Hematopoietic multipotent progenitor cell treated with erythropoietin and hydrocortisone succinate and interleukin-3 and kit ligand, for 17 days (in vitro differentiated cells): ENCODE measurements around the gene ACTG1.

Experiments used
- DNase-seq: peaks from one replicate; pipeline ENCODE4 v3.0.0-alpha.2; 2015; ENCODE audit warnings: low spot score

Gene ACTG1

GRCh38 chr17:81481073-81481799 is 31.4 kb downstream of the ACTG1 start:
- no peak for DNase-seq

DNA sequence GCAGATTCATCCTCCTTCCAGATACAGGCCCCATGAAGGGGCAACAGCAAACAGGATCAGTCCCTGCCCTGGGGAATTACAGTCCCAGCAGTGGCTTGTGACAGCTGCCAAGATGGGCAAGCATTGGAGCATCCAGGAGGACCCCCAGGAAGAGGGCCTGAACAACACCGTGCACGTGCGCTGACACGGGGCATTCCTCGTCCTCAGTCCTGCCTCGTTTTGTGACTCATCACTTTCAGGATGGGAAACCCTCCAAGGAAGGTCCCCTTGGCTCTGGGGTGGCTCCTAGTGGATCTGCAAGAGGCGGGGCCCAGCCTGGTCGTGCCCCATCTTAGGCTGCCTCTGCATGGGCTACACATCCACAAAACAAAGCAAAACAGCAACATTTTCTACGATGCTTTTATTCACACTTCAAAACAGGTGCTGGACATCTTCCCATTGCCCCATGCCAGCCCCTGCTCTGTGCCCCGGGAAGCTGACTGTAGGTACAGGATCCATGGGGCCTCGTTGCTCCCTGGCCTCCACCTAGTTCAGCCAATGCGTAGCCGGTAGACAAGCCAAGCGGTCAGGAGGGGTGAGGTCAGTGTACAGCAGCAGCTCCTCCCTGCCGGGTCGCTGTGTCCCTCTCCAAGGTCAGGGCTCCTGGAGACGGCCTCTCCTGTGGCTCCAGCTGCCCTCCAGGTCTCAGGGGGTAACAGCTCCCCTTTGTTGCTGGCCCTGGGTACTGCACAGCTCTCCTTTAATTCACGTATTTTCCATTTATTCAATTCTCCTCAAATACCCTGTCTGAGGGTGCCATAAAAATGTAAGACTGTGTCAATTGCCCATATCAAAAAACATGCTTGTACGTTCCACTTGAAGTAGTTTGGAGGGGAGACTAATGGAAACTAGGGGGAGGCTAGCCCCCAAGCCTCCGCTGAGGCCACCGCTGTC is 32.2 kb downstream of the ACTG1 start:
- DNase-seq, result no peak

DNA sequence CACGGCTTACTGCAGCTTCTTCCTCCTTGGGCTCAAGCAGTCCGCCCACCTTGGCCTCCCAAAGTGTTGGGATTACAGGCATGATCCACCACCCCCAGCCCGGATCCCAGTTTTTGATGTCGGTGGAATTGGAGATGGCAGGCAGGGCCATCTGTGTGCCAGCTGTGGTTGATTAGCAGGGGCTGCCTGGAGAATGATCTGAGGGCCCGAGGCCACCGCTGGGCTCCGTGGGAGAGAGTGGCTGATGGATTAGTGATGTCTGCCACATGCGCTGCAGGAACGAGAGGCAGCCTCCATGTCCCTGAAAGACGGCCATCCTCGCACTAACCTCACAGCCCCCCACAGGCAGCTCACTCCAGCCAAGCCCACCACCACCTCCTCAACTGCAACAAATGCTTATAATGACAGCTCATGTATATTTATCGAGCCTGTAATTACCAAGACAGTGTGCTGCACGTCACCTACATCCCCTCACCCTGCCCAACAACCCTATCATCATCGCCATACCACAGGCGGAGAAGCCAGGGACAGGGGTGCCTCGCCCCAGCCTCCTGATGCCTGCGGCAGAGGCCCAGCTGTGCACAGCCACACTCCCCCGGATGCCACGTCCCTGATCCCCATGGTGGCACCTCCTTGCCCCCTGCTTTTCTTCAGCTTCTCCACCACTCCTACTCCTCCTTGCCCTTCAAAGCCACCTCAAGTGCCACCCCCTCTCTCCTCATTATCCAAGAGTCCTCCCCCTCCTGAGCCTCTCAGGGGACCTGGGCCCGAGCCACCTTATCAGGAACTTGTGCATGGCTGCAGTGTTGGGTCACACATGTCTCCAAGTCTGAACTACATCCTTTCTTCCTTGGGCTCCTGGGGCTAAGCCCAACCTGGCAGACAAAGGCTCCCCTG is 33.2 kb downstream of the ACTG1 start:
- no peak for DNase-seq

DNA sequence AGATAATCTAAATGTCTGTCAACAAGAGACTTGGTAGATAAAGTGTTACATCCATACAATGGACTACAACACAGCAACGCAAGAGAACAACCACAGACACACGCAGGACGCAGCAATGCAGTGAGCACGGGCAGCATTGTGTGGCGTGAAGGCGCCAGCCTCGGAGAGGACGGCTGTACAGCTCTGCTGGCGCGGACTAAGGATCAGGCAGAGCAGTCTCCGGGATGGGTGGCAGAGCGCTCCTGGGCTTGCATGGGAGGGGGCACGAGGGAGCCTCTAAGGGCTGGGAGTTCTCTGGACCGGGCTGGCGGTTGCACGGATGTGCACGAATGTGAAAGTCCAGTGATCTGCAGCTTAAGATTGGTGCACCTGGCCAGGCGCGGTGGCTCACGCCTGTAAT is 34.5 kb downstream of the ACTG1 start:
- DNase-seq, result no peak

GRCh38 chr17:81477173-81477572 is 35.4 kb downstream of the ACTG1 start:
- DNase-seq, result no peak

DNA sequence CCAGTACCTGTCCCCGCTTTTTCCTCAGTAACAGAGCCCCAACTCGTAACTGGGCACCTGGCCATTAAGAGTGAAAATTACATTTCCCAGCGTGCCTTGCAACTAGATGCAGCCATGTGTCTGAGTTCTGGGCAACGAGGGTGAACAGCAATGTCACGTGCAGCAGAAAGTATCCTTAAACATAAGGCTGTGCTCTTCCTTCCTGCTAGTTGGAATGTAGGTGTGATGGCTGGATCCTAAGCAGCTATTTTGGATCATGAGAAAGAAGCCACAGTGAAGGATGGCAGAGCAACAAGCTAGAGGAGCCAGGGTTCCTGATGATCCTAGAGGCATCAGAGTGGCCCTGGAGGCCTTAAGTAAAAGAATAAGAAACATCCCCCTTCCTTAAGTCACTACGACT is 36.0 kb downstream of the ACTG1 start:
- DNase-seq, result no peak

DNA sequence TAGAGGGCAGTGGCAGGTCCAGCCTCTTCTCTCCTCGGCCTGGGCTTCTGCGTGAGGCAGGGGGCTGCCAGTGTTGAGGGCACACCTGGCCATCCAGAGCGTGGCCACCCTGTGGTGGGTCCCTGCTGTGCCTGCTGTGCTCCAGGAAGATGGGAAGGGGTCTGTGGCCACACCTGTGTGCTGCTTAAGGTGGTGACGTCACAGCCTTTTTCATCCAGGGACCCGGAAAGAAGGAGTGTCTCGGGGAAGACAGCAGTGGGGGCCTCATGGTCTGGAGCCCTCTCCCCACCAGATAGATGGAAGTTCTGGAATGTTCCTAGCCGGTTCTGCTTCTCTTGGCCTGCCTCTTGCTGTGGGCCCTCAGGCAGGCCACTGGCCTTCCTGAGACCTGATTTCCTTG is 36.5 kb downstream of the ACTG1 start:
- DNase-seq, result no peak

- no peak for DNase-seq
Observed at GRCh38 chr17:81474958-81475357, 37.6 kb downstream of the ACTG1 start.

DNA sequence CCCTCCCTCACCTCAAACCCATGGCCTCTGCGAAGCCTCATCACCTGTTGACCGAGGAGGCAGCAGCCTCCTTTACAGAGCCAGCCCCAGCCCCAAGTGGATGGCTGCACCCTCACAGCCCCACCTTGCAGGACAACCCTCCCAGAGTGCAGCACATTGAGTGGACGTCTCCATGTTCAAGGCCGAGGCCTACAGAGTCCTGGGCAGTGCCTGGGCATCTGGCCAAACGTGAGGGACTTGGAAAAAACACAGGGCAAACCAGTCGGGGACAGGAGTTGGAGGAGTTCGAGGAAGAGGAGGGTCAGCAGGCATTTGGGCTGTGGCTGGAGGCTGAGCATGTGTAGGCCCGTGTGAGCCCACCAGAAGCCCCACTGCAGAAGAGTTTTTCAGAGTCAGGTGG is 39.6 kb downstream of the ACTG1 start:
- DNase-seq, result no peak

- peak; percentile 9 for DNase-seq
Observed at GRCh38 chr17:81471818-81472456, 40.7 kb downstream of the ACTG1 start.

DNA sequence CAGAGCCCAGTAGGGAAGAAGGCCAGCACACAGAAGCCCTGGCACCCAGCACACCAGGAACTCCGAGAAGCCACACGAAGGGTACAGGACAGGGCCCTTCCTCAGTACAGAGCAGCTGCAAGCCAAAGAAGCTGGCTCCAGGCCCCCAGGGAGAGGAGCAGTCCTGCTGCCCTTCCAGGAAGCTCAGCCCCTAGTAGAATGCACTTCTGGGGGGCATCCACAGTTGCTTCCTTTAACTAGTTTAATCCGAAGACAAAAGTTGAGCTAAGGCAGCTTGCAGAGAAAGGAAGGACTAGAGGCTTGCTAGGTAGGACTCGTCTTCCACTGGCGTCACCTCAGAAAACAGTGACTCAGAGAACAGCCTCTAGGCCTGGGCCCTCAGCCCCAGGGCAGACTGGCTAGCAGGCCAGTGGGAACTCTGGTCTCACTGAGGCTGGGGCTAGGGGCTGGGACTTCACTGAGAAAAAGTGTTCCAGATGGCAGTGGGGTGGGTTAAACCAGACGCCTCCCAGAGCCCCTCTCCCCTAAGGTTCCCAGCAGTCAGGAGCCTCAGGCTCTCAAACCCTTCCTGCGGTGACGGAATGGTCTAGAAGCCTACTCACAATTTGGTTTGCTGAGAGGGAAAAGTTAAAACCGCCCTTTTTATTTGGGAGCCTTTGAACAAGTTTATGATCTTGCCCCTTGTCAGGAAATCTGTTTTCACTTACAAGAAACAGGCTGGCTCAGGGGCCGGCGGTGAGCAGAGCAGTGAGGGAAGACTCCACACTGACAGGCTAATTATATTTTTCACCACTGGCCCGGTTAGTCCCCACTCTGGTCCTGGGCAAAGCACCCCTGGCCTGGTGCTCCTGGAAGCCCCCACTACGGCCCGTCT is 41.4 kb downstream of the ACTG1 start:
- no peak for DNase-seq

DNA sequence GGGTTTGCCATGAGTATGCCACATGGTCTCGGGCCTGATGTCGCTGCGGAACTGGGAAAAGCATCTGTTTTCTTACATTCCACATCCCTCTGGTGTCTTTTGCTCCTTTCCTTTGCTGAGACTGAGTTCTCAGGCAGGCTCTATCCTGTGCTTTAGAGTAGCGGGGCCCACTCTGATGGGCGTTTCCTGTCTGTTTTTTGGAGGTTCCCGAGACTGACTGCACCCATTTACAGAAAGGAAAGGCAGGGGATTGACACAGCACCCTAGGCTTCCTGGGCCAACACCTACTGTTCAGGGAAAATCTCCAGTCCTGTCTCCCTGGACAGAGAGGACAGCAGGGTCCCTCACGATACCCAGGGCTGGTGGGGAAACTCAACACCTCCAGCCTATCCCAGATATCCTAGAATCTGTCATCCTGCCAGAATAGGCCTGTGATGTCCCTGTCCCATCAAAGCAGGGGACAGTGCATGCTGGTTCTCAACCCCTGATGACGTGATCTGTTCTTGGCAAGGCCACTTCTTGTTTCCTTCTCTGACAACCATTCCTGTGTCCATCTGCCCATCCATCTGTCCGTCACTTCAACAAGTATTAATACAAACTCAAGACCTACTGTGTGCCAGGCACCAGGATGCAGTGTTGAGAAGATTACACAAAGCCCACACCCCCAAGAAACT is 42.2 kb downstream of the ACTG1 start:
- DNase-seq, result no peak

GRCh38 chr17:81469266-81469665 is 43.3 kb downstream of the ACTG1 start:
- no peak for DNase-seq

DNA sequence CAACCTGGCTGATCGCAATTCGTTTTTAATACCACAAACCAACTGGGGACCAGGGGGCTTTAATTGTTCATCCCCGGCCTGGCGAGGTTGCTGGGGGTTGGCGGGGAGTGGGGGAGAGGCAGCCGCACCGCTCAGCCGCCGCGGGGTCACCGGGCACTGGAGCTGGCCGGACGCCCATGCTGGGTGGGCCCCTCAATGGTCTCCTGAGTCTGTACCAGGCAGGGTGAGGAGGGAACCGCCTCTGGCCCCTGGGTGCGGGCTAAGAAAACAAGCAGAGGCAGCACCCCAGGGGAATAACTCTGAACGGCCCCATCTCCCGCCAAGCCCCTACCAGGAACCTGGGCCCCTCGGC is 43.9 kb downstream of the ACTG1 start:
- no peak for DNase-seq

DNA sequence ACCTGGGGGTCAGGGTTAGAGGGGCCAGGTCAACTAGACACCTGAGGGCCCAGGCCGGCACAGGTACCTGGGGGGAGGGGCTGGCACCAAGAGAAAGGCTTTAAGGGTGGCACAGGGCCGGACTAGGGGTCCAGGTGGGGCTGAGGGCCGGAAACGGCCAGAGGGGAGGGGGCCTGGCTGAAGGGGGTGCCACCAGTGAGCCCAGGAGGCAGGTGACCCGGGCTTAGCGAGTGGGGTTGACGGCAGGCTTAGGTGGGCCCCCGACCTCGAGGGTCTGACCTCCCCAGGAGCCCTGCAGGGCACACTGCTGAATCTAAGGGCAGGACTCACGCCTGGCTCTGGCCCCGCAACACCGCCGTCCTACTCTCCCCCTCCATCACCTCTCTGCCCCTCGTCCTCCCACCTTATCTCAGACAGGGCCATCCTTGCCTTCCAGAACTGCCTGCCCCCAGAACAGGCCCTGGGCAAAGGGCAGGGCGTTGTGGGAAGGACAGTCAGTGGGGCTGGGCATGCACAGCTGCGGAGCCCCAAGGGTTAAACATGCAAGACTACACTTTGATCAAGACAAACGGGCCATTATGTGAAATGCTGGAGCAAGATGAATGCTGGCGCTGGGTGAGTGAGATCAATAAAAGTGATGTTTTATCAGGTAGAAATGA is 44.4 kb downstream of the ACTG1 start:
- DNase-seq, result no peak

DNA sequence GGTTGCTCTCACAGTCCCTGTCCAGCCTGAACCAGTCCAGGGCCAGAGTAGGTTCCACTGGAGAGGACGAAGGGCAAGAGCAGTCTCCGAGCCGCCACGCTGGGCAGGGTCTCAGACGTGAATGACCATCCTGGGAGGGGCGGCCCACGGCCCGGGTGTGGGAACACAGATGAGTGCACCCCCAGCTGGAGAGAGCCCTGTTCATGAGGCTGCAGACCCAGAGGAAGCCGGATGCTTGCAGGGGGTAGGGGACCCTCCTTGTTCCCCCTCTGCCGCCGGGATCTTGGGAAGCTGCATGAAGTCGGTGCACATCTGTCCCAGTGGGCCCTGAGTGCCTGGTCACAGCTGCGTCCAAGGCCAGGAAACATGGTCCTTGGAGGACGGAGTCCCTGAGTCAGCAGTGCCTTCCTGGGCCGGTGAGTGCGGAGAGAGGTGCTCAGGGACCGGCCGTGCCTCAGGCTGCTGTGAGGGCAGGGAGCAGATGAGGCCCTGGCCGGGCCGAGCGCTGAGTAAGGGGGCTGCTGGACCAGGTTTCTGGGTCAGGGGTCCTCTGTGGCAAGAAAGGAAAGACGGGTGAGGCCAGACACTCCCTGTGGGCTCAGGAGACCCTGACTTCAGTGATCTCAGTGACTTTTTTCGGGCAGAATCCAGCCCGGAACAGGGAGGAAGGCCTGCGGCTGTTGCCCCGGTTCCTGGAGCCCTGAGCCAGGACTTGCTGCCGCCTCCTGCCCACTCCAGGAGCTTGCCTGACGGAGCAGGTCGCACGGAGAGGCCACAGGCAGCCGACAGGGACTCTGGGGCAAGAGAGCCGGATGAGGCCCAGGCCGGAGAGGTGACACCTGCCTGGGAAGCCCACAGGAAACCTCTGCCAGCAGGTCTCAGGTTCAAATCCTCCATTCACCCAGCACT is 45.8 kb downstream of the ACTG1 start:
- DNase-seq, result no peak

DNA sequence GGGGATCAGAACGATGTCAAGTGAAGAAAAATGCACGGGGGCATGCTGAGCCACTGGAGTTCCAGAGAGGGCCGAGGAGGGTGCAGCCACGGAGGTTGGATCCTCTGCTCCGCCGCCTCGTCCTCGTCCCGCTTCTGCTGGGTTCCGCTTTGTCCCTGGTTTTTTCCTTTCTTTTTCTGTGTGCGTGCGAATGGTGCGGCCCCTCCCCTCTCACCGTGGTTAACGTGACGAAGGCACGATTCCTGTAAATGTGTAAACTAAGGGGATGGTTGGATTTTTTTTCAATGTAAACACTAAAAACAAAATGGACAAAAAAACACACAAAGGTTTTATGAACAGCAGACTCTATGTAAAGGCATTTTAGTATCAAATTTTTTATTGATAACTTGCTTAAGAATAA is 46.7 kb downstream of the ACTG1 start:
- DNase-seq, result no peak

- DNase-seq, result no peak
Observed at GRCh38 chr17:81464586-81464985, 48.0 kb downstream of the ACTG1 start.

DNA sequence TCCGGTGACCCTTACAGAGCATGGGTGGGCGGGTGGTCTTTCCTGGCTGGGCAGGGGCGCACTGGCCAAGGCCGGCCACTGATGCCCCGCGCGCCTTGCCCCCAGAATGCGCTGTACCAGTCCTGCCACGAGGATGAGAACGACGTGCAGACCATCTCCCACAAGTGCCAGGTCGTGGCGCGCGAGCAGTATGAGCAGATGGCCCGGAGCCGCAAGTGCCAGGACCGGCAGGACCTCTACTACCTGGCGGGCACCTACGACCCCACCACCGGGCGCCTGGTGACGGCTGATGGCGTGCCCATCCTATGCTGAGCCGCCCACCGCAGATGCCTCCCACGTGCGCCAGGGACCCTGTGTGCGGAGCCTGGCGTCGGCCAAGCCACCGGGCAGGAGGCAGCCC is 49.1 kb downstream of the ACTG1 start:
- DNase-seq, result no peak
